HG02870 (cell line): ENCODE measurements around the gene DHRS12.

ENCODE experiments used
- ATAC-seq: cut with Tn5 transposase; IDR thresholded peaks from one replicate; pipeline ENCODE4 v1.9.1; 2021; ENCODE audit warnings: mild to moderate bottlenecking, moderate library complexity; ENCODE audit not compliant: unreplicated experiment

DHRS12 gene

GRCh38 chr13:51764184-51765141, 39.5 kb downstream of the DHRS12 start:
- ATAC-seq: peak; percentile 86

GRCh38 chr13:51763486-51763885, 40.5 kb downstream of the DHRS12 start:
- no peak for ATAC-seq

GRCh38 chr13:51761643-51762350, 42.2 kb downstream of the DHRS12 start:
- no peak for ATAC-seq

GRCh38 chr13:51760592-51760991, 43.4 kb downstream of the DHRS12 start:
- no peak for ATAC-seq

- no peak for ATAC-seq
These were observed 44.7 kb downstream of the DHRS12 start for GRCh38 chr13:51759240-51759639.

GRCh38 chr13:51758691-51759090, 45.3 kb downstream of the DHRS12 start:
- no peak for ATAC-seq

GRCh38 chr13:51756651-51757050, 47.3 kb downstream of the DHRS12 start:
- ATAC-seq: no peak

GRCh38 chr13:51747438-51748434, 56.2 kb downstream of the DHRS12 start:
- no peak for ATAC-seq

- ATAC-seq: no peak
These were observed 57.2 kb downstream of the DHRS12 start for GRCh38 chr13:51746802-51747201.

GRCh38 chr13:51745243-51745642, 58.7 kb downstream of the DHRS12 start:
- no peak for ATAC-seq

GRCh38 chr13:51742611-51743010, 61.4 kb downstream of the DHRS12 start:
- ATAC-seq: no peak

- ATAC-seq: no peak
These were observed 61.9 kb downstream of the DHRS12 start for GRCh38 chr13:51742031-51742430.

- ATAC-seq: no peak
These were observed 63.3 kb downstream of the DHRS12 start for GRCh38 chr13:51740698-51741097.

- no peak for ATAC-seq
These were observed 64.8 kb downstream of the DHRS12 start for GRCh38 chr13:51739027-51739764.

GRCh38 chr13:51738226-51738905, 65.6 kb downstream of the DHRS12 start:
- ATAC-seq: no peak

GRCh38 chr13:51737609-51738008, 66.4 kb downstream of the DHRS12 start:
- no peak for ATAC-seq

- ATAC-seq: no peak
These were observed 69.2 kb downstream of the DHRS12 start for GRCh38 chr13:51734786-51735185.

GRCh38 chr13:51733374-51734298, 70.3 kb downstream of the DHRS12 start:
- no peak for ATAC-seq
